Activated CD8-positive, alpha-beta memory T cell treated with anti-CD3 and anti-CD28 coated beads, Interleukin-2, amount 10 ng/mL, durations not matched to agents 7 days and 5 days (primary cell): ENCODE results near the gene SDSL. TPM values are rescaled to one million over a fixed set of nuclear protein-coding genes. Genes with fewer than 3 reads are reported as not detected.

Source experiments
- ATAC-seq: fragments of 150-1000 bp; cut with Tn5 transposase; one replicate; pipeline ENCODE4 v1.10.0; 2021; ENCODE audit warnings: moderate library complexity
- CTCF ChIA-PET: fragments of 350-600 bp; sonication (Branson Sonifier 250); formaldehyde crosslinking; loops from one replicate; lab custom pipeline; 2021; ENCODE audit warnings: antibody characterized with exemption; lab: Charles Lee
- DNase-seq: peaks from one replicate; pipeline ENCODE4 v3.0.0-alpha.2; 2020
- H3K27ac Mint-ChIP-seq: one replicate; pipeline ENCODE4 v1.8.0; 2021; ENCODE audit warnings: mild to moderate bottlenecking, mixed read lengths
- H3K27me3 Mint-ChIP-seq: one replicate; pipeline ENCODE4 v1.8.0; 2021; ENCODE audit warnings: mixed read lengths
- H3K36me3 Mint-ChIP-seq: one replicate; pipeline ENCODE4 v1.8.0; 2021; ENCODE audit warnings: mild to moderate bottlenecking, mixed read lengths
- H3K4me1 Mint-ChIP-seq: one replicate; pipeline ENCODE4 v1.8.0; 2021; ENCODE audit warnings: mixed read lengths
- H3K4me3 Mint-ChIP-seq: one replicate; pipeline ENCODE4 v1.8.0; 2021; ENCODE audit warnings: mild to moderate bottlenecking, moderate library complexity, mixed read lengths
- H3K9me3 Mint-ChIP-seq: one replicate; pipeline ENCODE4 v1.8.0; 2022; ENCODE audit warnings: low read depth, mixed read lengths
- total RNA-seq, 2 experiments: library from RNA; stranded (reverse); gene quantifications; one replicate each; pipeline ENCODE4 v1.2.3, GENCODE V29; 2021

The SDSL gene
- total RNA-seq, 2 experiments from 2014 or later: 0.32 to 0.45 TPM

- no peaks in the 10 kb centered on the region for H3K36me3 Mint-ChIP-seq
- no peaks in the 10 kb centered on the region for H3K4me1 Mint-ChIP-seq
- DNase-seq: no peak
- H3K27me3 Mint-ChIP-seq: peaks cover 9% of the 10 kb centered on the region
- CTCF ChIA-PET: no interaction called here
- no peak overlapping the region for H3K27ac Mint-ChIP-seq
- no peaks in the 10 kb centered on the region for H3K9me3 Mint-ChIP-seq
- ATAC-seq: no peak
- H3K4me3 Mint-ChIP-seq: no peak overlapping the region
Measured at GRCh38 chr12:113400362-113400761, 21.8 kb upstream of the SDSL start.

GRCh38 chr12:113401066-113402000 is 20.8 kb upstream of the SDSL start:
- H3K36me3 Mint-ChIP-seq: no peaks in the 10 kb centered on the region
- H3K4me3 Mint-ChIP-seq: no peak overlapping the region
- ATAC-seq (no peak), DNase-seq (no peak)
- H3K9me3 Mint-ChIP-seq: no peaks in the 10 kb centered on the region
- CTCF ChIA-PET: no interaction called here
- H3K4me1 Mint-ChIP-seq: no peaks in the 10 kb centered on the region
- H3K27me3 Mint-ChIP-seq: peaks cover 15% of the 10 kb centered on the region
- no peak overlapping the region for H3K27ac Mint-ChIP-seq

GRCh38 chr12:113402586-113403260 is 19.5 kb upstream of the SDSL start:
- Mint-ChIP-seq H3K36me3 (no peaks in the 10 kb centered on the region), H3K4me1 (no peaks in the 10 kb centered on the region), H3K27me3 (peaks cover 17% of the 10 kb centered on the region), H3K27ac (no peak overlapping the region), H3K4me3 (no peak overlapping the region), H3K9me3 (no peaks in the 10 kb centered on the region)
- no peak for ATAC-seq
- DNase-seq: no peak
- CTCF ChIA-PET: no interaction called here

- no peak for DNase-seq
- CTCF ChIA-PET: no interaction called here
Measured at GRCh38 chr12:113403435-113404415, 18.5 kb upstream of the SDSL start, which contains the start of gene SDS. SDS (minus strand) TSS chr12:113403887; CDS start chr12:113399708, 4,179 bp downstream.

GRCh38 chr12:113405694-113406093 is 16.5 kb upstream of the SDSL start:
- Mint-ChIP-seq H3K36me3 (no peaks in the 10 kb centered on the region), H3K4me3 (no peak overlapping the region), H3K27me3 (peaks cover 17% of the 10 kb centered on the region), H3K27ac (no peak overlapping the region), H3K4me1 (no peaks in the 10 kb centered on the region), H3K9me3 (no peaks in the 10 kb centered on the region)
- CTCF ChIA-PET: no interaction called here
- DNase-seq (no peak), ATAC-seq (no peak)

More at GRCh38 chr12:113403435-113404415, 18.5 kb upstream of the SDSL start, which contains the start of gene SDS:
- H3K4me3 Mint-ChIP-seq: no peak within 1 kb of the TSS
- no peak within 1 kb of the TSS for H3K27ac Mint-ChIP-seq
- H3K4me1 Mint-ChIP-seq: no peaks in the 10 kb centered on the region
- no peaks in the 10 kb centered on the region for H3K36me3 Mint-ChIP-seq
- peaks cover 17% of the 10 kb centered on the region for H3K27me3 Mint-ChIP-seq
- H3K9me3 Mint-ChIP-seq: no peaks in the 10 kb centered on the region
- no peak for ATAC-seq

GRCh38 chr12:113407931-113408600 is 14.1 kb upstream of the SDSL start:
- Mint-ChIP-seq H3K27me3 (peaks cover 17% of the 10 kb centered on the region), H3K9me3 (no peaks in the 10 kb centered on the region), H3K36me3 (no peaks in the 10 kb centered on the region), H3K4me3 (no peak overlapping the region), H3K27ac (no peak overlapping the region), H3K4me1 (no peaks in the 10 kb centered on the region)
- DNase-seq: no peak
- CTCF ChIA-PET: interaction anchor here (0.7 to 2.5 kb wide), 2 partner anchors 17 to 19 kb away, joined by 4 to 7 read pairs; no protein-coding TSS in a partner anchor
- no peak for ATAC-seq

GRCh38 chr12:113408756-113409298 is 13.4 kb upstream of the SDSL start:
- no peaks in the 10 kb centered on the region for H3K4me1 Mint-ChIP-seq
- no peaks in the 10 kb centered on the region for H3K36me3 Mint-ChIP-seq
- CTCF ChIA-PET: interaction anchor here (2.5 kb wide), 1 partner anchor 16 kb away, joined by 7 read pairs; no protein-coding TSS in a partner anchor
- ATAC-seq (no peak), DNase-seq (no peak)
- H3K27ac Mint-ChIP-seq: no peak overlapping the region
- no peaks in the 10 kb centered on the region for H3K9me3 Mint-ChIP-seq
- H3K4me3 Mint-ChIP-seq: no peak overlapping the region
- peaks cover 17% of the 10 kb centered on the region for H3K27me3 Mint-ChIP-seq

- Mint-ChIP-seq H3K9me3 (no peaks in the 10 kb centered on the region), H3K36me3 (no peaks in the 10 kb centered on the region), H3K4me1 (no peaks in the 10 kb centered on the region), H3K27ac (no peak overlapping the region), H3K4me3 (no peak overlapping the region), H3K27me3 (peaks cover 14% of the 10 kb centered on the region)
- CTCF ChIA-PET: interaction anchor here (0.7 to 2.5 kb wide), 2 partner anchors 16 to 347 kb away, joined by 3 to 7 read pairs; no protein-coding TSS in a partner anchor
- ATAC-seq: no peak
- DNase-seq: no peak
Measured at GRCh38 chr12:113409462-113410124, 12.6 kb upstream of the SDSL start.

GRCh38 chr12:113413488-113413939 is 8.7 kb upstream of the SDSL start:
- H3K4me3 Mint-ChIP-seq: no peak overlapping the region
- DNase-seq (no peak), ATAC-seq (no peak)
- no peaks in the 10 kb centered on the region for H3K9me3 Mint-ChIP-seq
- no peaks in the 10 kb centered on the region for H3K4me1 Mint-ChIP-seq
- H3K36me3 Mint-ChIP-seq: no peaks in the 10 kb centered on the region
- H3K27me3 Mint-ChIP-seq: peaks cover 7% of the 10 kb centered on the region
- no peak overlapping the region for H3K27ac Mint-ChIP-seq
- CTCF ChIA-PET: no interaction called here

GRCh38 chr12:113414519-113415038 is 7.6 kb upstream of the SDSL start:
- Mint-ChIP-seq H3K4me3 (no peak overlapping the region), H3K4me1 (no peaks in the 10 kb centered on the region), H3K27me3 (peaks cover 7% of the 10 kb centered on the region), H3K36me3 (no peaks in the 10 kb centered on the region), H3K9me3 (no peaks in the 10 kb centered on the region), H3K27ac (no peak overlapping the region)
- DNase-seq (no peak), ATAC-seq (no peak)
- CTCF ChIA-PET: no interaction called here

- no peak for DNase-seq
- Mint-ChIP-seq H3K9me3 (no peaks in the 10 kb centered on the region), H3K4me3 (no peak overlapping the region), H3K4me1 (no peaks in the 10 kb centered on the region), H3K27me3 (peaks cover 7% of the 10 kb centered on the region), H3K27ac (no peak overlapping the region), H3K36me3 (no peaks in the 10 kb centered on the region)
- CTCF ChIA-PET: interaction anchor here (1.2 kb wide), 1 partner anchor 9 kb away, joined by 4 read pairs; no protein-coding TSS in a partner anchor
- ATAC-seq: no peak
Measured at GRCh38 chr12:113416091-113416754, 6.0 kb upstream of the SDSL start.
